IPS-20b (cell line): ENCODE results near the gene FHOD3.

Experiments
- H3K27ac ChIP-seq: one replicate; pipeline ENCODE4 v1.5.1; 2013; ENCODE audit warnings: low read length
- H3K27me3 ChIP-seq: 2 replicates; pipeline ENCODE4 v1.6.1; 2013; ENCODE audit warnings: mild to moderate bottlenecking, low read length, inconsistent platforms; ENCODE audit not compliant: insufficient read depth
- H3K36me3 ChIP-seq: 2 replicates; pipeline ENCODE4 v1.6.1; 2013; ENCODE audit warnings: low read depth, mild to moderate bottlenecking, inconsistent platforms, low read length, moderate library complexity; ENCODE audit not compliant: insufficient read depth
- H3K4me1 ChIP-seq: 2 replicates; pipeline ENCODE4 v1.6.1; 2013; ENCODE audit warnings: mild to moderate bottlenecking, control low read depth, inconsistent platforms, low read length, moderate library complexity; ENCODE audit not compliant: insufficient read depth
- H3K4me3 ChIP-seq: 2 replicates; pipeline ENCODE4 v1.5.1; 2013; ENCODE audit warnings: mild to moderate bottlenecking, low read length, inconsistent platforms
- H3K9ac ChIP-seq: 2 replicates; pipeline ENCODE4 v1.6.1; 2013; ENCODE audit warnings: low read depth, mild to moderate bottlenecking, inconsistent platforms, low read length, moderate library complexity
- H3K9me3 ChIP-seq: 2 replicates; pipeline ENCODE4 v1.6.1; 2013; ENCODE audit warnings: mild to moderate bottlenecking, low read depth, low read length, inconsistent platforms; ENCODE audit not compliant: insufficient read depth

The FHOD3 gene

DNA sequence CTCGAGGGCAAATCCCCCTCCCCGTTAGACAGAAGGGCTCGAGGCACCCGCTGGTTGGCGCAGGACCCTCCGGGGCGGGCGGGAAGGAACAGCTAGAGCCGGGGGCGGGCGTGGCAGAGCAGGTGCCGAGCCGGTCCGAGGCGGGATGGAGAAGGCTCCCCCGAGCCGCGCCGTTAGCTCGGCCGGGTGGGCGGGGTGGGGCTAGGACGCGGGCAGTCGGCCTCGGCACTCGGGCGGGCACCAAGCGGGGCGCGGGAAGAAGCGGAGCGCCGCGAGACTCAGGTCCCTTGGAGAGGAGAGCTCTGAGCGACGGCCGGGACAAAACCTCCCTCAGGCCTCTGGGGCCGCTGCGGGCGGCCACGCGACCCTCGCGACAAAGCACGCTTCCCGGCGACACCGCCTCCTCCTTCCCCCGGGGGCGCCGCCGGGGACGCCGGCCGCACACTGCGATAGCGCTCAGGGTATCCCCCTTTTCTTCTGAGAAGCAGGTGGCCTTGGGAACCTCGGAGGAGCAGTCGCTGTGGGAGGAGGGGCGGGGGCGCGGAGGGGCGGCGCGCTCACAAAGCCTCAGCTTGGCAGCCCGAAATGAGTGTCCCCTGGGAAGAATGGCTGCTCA lies 721 bp downstream of the FHOD3 start:
- H3K4me1 ChIP-seq, result peaks cover 15% of the 10 kb centered on the region
- peaks cover 51% of the 10 kb centered on the region for H3K27me3 ChIP-seq
- H3K9me3 ChIP-seq, result no peaks in the 10 kb centered on the region
- H3K27ac ChIP-seq, result no peak overlapping the region
- peak overlapping the region; percentile 35; the same call in 1 of the 2 replicates for H3K9ac ChIP-seq
- H3K4me3 ChIP-seq, result peak overlapping the region; percentile 70
- no peaks in the 10 kb centered on the region for H3K36me3 ChIP-seq

DNA sequence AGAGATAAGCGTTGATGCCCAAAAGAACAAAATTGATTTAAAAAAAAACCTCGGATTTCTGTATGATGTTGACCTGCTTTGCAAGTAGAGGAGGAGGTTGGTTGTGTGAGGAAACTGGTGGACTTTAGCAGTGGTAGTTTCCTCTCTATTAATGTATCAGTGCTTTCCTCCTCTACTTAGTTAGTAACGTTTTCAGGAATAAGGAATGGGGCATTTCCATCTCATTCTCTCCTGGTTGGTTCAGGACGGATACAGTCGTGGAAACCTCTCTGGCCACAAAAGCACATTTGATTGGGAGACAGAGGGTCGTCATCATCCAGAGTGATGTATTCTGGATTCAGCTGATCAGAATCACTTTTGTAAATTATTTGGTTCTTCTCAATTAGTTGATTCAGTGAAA lies 1.5 kb downstream of the FHOD3 start:
- Histone ChIP-seq H3K4me3 (peak overlapping the region; percentile 70), H3K4me1 (peaks cover 15% of the 10 kb centered on the region), H3K9ac (no peak overlapping the region), H3K27me3 (peaks cover 45% of the 10 kb centered on the region), H3K9me3 (no peaks in the 10 kb centered on the region), H3K27ac (no peak overlapping the region), H3K36me3 (no peaks in the 10 kb centered on the region)

DNA sequence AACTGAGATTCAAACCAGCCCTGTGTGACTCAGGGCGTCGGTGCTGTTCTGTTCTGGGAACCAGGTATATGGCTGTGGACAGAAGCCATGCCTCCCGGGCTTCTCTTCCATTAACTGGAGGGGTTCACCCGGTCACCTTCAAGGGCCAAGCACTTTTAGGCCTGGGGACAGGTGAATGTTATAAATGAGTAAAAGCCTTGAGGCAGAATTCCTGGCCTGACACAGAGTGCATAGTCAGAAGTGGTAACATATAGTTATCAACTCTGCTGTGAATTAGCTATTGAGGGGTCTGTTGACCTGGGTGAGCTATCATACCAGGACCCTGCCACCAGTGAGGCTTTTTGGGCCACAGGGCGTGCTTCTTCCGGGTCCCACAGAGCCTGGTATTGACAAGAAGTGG lies 2.7 kb downstream of the FHOD3 start:
- H3K36me3 ChIP-seq, result no peaks in the 10 kb centered on the region
- peaks cover 33% of the 10 kb centered on the region for H3K27me3 ChIP-seq
- no peak overlapping the region for H3K27ac ChIP-seq
- no peak overlapping the region for H3K9ac ChIP-seq
- H3K4me1 ChIP-seq, result peaks cover 15% of the 10 kb centered on the region
- no peaks in the 10 kb centered on the region for H3K9me3 ChIP-seq
- no peak overlapping the region for H3K4me3 ChIP-seq

DNA sequence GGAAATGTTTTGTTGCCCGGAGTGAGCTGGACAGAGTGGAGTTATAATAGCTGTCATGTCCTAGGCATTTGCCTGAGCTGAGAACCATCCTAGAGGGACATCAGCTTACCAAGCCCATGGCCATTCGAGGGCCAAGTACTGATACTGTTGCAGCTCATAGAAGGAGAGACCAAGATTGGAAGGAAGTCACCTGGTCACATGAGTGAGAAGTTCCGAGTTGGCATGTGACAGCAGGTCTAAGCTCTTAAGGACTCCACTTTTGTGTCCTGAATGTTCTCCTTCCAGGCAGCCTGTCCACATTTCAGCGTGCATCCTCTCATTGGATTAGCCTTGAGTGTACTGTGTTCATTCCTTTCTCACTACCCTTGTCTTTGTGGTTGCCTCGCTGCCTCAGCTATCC lies 4.4 kb downstream of the FHOD3 start:
- H3K27me3 ChIP-seq, result peaks cover 20% of the 10 kb centered on the region
- no peak overlapping the region for H3K4me3 ChIP-seq
- no peaks in the 10 kb centered on the region for H3K36me3 ChIP-seq
- H3K9ac ChIP-seq, result no peak overlapping the region
- H3K9me3 ChIP-seq, result no peaks in the 10 kb centered on the region
- H3K27ac ChIP-seq, result no peak overlapping the region
- H3K4me1 ChIP-seq, result peaks cover 13% of the 10 kb centered on the region

DNA sequence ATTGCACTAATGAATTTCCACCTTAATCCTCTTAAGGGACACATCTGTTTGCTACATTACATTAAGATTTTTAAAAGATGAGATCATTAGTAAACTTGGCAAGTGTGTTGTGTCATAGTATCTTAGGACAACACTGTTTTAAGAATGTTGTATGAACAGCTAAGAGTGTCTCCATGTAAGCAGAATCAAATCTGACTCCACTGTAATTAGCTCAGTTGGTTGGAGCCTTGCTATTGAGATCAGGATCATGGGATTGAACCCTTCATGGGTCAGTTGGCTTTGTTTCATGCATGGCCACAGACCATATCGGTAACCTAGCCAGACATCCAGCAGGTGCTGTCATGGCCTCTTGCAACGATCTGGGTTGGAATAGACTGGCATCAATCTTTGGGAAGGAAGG lies 5.2 kb downstream of the FHOD3 start:
- Histone ChIP-seq H3K9me3 (no peaks in the 10 kb centered on the region), H3K27me3 (peaks cover 20% of the 10 kb centered on the region)

DNA sequence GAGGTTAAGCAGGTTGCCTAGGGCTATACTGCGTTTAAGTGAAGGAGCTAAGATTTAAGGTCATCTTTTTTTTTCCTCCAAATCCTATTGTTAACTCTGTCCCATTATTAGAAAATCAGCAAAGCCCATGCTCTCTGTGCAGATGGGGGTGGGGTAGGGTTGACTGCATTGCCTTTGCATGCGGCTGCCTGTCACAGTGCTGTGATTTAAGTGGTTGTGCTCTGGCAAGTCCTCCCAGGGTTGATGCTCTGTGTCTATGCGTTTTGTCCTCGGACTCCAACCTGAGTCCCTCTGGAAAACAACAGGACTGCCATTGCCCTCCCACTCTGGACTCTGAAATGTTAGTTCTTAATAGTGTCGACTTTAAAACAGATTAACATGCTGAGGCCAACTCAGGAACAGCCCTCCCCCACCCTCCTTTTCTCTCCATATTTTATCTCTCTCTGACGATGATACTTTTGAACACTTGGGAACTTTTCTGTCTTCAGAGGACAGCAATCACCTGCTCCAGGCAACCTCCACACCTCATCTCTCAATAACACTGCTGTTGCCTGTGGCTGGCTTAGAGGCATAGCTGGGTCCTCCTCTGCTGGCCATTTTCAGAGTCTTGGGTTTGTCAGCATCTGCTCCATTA lies 5.8 kb downstream of the FHOD3 start:
- H3K27me3 ChIP-seq, result peaks cover 20% of the 10 kb centered on the region
- no peaks in the 10 kb centered on the region for H3K9me3 ChIP-seq
- H3K27ac ChIP-seq, result no peak overlapping the region
- no peak overlapping the region for H3K4me3 ChIP-seq
- H3K4me1 ChIP-seq, result peaks cover 13% of the 10 kb centered on the region
- H3K36me3 ChIP-seq, result no peaks in the 10 kb centered on the region
- H3K9ac ChIP-seq, result no peak overlapping the region

More for the DNA sequence above, 5.2 kb downstream of the FHOD3 start:
- H3K4me1 ChIP-seq, result peaks cover 13% of the 10 kb centered on the region
- no peak overlapping the region for H3K27ac ChIP-seq
- H3K36me3 ChIP-seq, result no peaks in the 10 kb centered on the region
- no peak overlapping the region for H3K9ac ChIP-seq
- no peak overlapping the region for H3K4me3 ChIP-seq

DNA sequence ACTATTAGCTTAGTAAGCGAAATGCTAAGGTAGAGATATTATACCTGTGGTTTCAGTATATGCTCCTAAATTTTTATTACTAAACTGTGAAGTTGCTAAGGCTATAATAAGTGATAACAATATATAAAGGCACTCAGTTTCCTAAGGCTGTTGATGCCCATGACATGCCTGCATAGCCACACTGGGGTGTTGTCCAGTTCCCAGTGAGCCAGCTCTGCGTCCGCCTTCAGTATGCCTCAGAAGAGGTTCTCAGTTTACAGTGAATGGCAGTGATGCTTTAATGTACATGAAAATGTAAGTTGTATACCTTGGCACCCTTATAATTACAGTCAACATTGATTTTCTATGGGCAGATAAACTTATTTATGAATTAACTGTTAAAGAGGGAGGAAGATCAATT lies 7.2 kb downstream of the FHOD3 start:
- peaks cover 8% of the 10 kb centered on the region for H3K4me1 ChIP-seq
- no peak overlapping the region for H3K4me3 ChIP-seq
- H3K9ac ChIP-seq, result no peak overlapping the region
- no peak overlapping the region for H3K27ac ChIP-seq
- H3K27me3 ChIP-seq, result peaks cover 8% of the 10 kb centered on the region
- H3K36me3 ChIP-seq, result no peaks in the 10 kb centered on the region
- no peaks in the 10 kb centered on the region for H3K9me3 ChIP-seq

DNA sequence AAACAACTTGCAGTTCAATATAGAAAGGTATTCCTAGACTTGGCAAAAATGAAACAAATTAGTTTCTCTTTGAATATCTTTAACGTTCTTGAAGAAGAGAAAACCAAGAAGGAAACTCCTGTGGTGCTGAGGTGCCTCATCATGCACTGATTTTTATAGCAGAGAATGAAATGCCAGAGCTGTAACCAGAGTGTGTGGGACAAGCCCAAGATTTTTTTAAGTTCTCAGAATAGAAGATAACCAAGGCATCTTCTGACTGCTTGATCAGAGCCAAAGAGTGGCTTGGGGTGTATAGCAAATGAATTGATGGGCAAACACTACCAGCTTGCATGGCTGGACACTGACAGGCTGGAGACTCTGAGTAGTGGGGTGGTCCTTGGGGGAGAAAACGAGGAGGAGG lies 7.9 kb downstream of the FHOD3 start:
- H3K4me3 ChIP-seq, result no peak overlapping the region
- H3K4me1 ChIP-seq, result peaks cover 12% of the 10 kb centered on the region
- peaks cover 1% of the 10 kb centered on the region for H3K27me3 ChIP-seq
- no peaks in the 10 kb centered on the region for H3K36me3 ChIP-seq
- H3K9ac ChIP-seq, result no peak overlapping the region
- H3K9me3 ChIP-seq, result no peaks in the 10 kb centered on the region
- H3K27ac ChIP-seq, result no peak overlapping the region

DNA sequence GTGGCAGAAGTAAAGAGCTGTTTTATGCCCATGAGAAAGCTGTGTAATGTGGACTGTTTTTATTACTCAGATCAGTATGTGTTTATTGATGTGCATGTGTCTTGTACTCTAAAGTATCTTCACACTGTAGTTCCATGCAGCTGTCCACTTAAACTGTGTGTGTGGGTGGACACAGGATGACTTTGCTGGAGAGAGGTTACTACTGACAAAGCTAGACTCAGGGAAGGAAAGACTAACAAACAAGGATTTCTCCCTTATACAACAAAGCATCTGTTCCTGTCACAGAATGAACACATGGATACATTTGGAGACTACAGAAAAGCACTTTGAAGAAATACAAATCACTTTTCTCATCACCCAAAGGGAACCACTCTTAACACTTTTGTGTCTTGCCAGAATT lies 10.0 kb downstream of the FHOD3 start:
- Histone ChIP-seq H3K27ac (no peak overlapping the region), H3K36me3 (no peaks in the 10 kb centered on the region), H3K27me3 (no peaks in the 10 kb centered on the region), H3K9me3 (no peaks in the 10 kb centered on the region), H3K4me1 (peaks cover 8% of the 10 kb centered on the region), H3K9ac (no peak overlapping the region), H3K4me3 (no peak overlapping the region)

DNA sequence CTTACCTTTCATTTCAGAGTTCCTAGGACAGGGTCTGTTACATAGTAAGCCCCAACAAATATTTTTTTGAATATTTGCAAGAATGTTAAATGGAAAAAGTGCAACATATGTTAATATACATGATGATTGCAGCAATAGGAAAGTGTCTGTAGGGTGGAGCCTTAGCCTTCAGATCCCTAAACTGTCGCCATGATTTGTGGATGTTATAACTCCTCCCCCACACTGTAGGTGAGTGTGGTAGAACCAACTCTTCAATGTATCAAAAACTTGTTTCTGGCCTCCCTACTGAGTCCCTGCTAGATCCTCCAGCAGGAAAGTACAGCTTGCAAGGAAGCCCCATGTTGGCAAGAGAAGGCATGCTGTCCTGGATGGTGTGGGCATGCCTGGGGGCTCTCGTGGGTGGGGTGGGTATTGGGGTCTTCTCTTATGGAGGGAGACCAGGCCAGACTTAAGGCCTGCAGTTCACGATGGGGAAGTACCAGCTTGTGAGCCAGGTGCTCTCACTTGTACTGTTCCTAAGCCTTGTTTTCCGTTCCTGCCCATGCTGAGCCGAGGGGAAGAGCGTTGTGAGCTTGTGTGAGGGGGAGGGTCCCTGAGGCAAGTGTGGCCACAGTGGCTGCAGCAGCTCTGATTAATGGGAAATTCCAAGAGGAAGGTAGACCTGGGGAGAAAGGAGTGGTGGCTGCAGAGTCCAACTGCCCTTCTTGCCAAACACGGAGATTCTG lies 11.4 kb downstream of the FHOD3 start:
- Histone ChIP-seq H3K27me3 (no peaks in the 10 kb centered on the region), H3K4me3 (no peak overlapping the region), H3K9ac (no peak overlapping the region), H3K9me3 (no peaks in the 10 kb centered on the region), H3K36me3 (no peaks in the 10 kb centered on the region), H3K4me1 (peaks cover 4% of the 10 kb centered on the region; the same call in 1 of the 2 replicates), H3K27ac (no peak overlapping the region)

DNA sequence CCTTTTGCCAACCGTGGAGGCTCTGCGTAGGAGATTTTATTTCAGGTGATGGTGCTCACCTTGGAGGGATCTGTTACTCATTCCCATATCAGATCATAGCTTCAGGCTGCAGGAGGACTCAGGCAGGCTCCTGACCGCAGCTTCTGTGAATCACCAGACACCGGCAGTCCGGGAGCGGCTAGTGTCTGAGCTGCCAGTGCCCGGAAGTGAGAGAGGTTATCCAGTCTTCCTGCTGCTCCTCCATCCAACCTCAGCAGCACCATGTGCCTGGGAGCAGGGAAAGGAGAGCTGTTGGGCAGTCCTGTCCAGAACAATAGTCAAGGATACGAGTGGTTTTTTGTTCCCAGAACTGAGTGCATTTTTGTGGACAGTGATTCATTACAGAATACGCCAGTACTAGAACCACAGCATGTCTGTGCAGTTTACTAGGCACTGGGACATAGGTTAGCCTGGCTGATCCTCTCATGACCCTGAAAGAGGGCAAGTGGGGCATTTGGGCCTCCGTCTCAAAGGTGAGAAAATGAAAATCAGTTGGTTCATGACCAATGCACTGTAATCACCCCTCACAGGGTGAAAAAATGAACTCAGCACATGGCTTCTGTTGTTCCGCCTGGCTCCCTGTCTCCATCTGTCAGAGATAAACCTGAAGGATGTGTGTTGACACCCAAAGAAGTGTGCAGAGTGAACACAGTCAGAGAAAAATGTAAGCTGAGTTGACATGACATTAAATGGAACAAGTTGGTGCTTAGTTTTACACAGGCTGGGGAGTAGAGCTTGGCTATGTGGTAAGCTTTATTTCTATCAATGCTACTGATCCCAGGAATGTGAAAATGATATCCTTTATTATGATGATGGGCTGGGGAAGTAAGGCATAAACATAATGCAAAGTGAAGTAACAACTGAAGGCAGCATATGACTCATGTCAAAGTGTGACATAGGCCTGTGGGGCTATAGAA lies 12.2 kb downstream of the FHOD3 start:
- Histone ChIP-seq H3K9ac (no peak overlapping the region), H3K9me3 (no peaks in the 10 kb centered on the region), H3K4me1 (peaks cover 4% of the 10 kb centered on the region; the same call in 1 of the 2 replicates), H3K4me3 (no peak overlapping the region), H3K27me3 (no peaks in the 10 kb centered on the region), H3K27ac (no peak overlapping the region), H3K36me3 (no peaks in the 10 kb centered on the region)
